HG02798 (cell line): ENCODE results near the gene MTHFD2.
A peak's percentile ranks its signal among the peaks of the same experiment; 100 is the strongest.
"Not testable (repeated sequence)": the region's sequence is repeated elsewhere in the genome, so short reads cannot be mapped to it uniquely, and the experiment has no call there.

Experiments used
- ATAC-seq: cut with Tn5 transposase; IDR thresholded peaks from one replicate; pipeline ENCODE4 v1.9.1; 2021; ENCODE audit warnings: mild to moderate bottlenecking; ENCODE audit not compliant: unreplicated experiment, poor library complexity

The MTHFD2 gene

DNA sequence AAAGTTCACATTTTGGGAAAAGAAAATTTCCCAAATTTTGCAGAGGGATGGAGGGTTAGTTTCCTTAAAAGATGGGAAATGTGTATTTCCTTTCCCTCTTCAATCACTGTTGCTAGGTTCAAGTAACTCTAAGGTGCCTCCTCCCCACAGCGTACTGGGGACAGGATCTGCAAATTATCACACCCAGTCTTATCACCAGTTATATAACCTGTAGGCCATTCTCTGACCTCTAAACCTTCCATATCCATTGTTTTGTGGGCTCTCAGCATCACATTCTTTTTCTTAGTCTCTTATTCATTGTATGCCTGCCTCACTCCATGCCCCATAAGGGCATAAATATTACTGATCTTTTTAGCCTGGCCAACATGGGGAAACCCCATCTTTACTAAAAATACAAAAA is 3.6 kb upstream of the MTHFD2 start:
- ATAC-seq, result no peak

DNA sequence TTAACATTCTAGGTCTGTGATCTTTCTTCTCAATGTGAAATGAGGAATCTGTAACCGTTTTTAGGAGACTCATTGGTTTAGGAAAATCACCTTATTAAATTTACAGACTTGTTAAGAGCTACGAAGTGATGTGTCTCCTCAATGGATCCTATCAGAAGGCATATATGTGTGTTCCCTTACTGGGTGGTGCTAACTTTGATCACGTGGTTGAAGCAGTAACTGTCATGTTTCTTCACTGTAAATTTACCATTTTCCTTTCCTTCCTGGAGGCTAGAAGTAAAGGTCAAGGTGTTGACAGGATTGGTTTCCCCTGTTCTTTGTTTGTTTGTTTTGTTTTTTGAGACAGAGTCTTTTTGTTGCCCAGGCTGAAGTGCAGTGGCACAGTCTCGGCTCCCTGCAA is 1.4 kb upstream of the MTHFD2 start:
- ATAC-seq, result no peak

- ATAC-seq, result no peak
Measured at GRCh38 chr2:74198023-74198460, 373 bp upstream of the MTHFD2 start.

DNA sequence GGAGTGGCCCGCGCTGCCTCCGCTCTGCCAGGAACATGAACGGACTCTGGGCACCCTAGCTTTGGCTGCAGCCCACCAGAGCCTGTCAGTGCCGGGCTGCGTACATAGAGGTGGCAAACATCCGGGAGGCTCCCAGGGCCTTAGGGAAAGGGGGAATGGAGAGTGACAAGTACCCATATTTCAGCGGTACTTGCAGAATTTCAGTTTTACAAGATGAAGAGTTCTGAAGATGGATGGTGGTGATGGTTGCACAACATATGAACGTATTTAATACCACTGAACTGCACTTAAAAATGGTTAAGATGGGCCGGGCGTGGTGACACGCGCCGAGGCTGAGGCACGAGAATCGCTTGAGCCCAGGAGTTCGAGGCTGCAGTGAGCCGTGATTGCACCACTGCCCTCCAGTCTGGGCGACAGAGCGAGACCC is 873 bp downstream of the MTHFD2 start:
- ATAC-seq, result no peak

DNA sequence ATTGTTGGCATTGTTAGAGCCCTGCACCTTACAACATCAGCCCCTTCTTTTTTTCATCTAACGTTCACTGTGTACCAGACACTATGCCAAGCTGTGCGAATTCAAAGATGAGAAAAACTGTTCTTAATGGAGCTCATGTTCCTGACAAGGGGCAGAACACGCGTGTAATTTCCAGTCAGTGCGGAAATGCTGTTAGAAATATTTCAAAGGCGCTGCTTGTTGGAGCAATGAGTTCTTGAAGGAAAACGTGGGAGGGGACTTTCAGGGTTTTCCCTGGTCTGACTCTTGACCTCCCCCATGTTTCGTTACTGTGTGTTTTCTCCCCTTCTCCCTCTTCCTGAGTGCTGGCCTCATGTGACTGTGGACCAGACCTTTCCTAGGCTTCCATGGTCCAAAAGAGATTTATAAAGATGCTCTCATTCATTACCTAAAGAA is 1.5 kb downstream of the MTHFD2 start:
- ATAC-seq, result no peak

GRCh38 chr2:74201196-74201595 is 2.8 kb downstream of the MTHFD2 start:
- no peak for ATAC-seq

- no peak for ATAC-seq
Measured at GRCh38 chr2:74201596-74201995, 3.2 kb downstream of the MTHFD2 start.

- no peak for ATAC-seq
Measured at GRCh38 chr2:74204436-74204835, 6.0 kb downstream of the MTHFD2 start.

GRCh38 chr2:74205113-74205512 is 6.7 kb downstream of the MTHFD2 start:
- ATAC-seq, result no peak

- ATAC-seq, result peak; percentile 37
Measured at GRCh38 chr2:74205596-74205995, 7.2 kb downstream of the MTHFD2 start.

DNA sequence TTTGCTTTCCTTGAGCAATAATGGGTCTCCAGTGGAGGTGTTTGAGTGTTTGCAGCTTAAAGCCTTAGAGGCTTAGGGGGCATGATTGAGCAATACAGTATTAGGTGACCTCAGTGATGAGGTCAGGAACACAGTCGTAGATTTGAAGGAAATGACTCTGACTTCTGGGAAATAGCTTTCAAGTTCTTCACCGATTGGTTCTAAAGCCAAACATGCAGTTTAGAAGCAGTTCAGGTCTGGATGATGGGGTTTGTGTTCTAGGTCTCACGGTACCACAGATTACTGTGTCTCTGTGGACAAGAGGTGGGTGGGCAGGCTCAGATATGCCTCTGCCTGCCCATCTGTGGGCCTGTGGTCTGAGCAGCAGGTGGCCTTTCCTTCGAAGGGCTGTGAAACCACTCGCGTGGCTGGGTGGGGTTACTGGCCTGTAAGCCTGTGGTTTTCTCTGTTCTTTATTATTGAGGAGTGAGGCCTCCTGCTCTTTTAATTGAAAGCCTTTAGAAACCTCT is 7.8 kb downstream of the MTHFD2 start:
- ATAC-seq, result peak; percentile 90

GRCh38 chr2:74212702-74213410 is 14.4 kb downstream of the MTHFD2 start:
- ATAC-seq, result no peak

DNA sequence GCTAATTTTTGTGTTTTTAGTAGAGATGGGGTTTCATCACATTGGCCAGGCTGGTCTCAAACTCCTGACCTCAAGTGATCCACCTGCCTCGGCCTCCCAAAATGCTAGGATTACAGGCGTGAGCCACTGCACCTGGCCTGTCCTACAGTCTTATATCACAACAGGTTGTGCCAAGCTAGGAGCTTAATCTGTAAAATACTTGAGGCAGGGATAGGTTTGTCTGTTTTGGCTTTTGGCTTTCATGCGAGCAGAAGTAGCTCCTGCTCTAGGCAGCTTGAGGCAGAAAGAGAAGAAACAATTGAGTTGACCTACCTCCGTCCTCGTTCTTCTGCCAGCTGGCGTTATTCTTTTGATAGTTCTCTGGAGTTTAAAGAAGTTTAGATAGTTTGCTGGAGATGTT is 17.4 kb downstream of the MTHFD2 start:
- ATAC-seq, result not testable (repeated sequence)

DNA sequence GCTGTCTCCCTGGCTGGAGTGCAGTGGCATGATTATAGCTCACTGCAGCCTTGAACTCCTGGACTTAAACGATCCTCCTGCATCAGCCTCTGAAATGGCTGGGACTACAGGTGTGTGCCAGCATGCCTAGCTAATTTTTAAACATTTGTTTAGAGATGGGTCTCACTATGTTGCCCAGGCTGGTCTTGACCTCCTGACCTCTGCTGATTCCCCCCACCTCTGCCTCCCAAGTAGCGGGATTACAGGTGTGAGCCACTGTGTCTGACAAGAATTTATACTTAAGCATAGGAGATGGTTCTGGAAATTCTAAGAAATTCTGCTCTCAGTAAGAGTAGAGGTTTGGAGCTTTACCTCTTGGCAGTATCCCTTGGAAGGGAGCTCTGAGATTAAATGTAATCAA is 18.2 kb downstream of the MTHFD2 start:
- no peak for ATAC-seq

- ATAC-seq, result no peak
Measured at GRCh38 chr2:74219846-74220486, 21.6 kb downstream of the MTHFD2 start.

DNA sequence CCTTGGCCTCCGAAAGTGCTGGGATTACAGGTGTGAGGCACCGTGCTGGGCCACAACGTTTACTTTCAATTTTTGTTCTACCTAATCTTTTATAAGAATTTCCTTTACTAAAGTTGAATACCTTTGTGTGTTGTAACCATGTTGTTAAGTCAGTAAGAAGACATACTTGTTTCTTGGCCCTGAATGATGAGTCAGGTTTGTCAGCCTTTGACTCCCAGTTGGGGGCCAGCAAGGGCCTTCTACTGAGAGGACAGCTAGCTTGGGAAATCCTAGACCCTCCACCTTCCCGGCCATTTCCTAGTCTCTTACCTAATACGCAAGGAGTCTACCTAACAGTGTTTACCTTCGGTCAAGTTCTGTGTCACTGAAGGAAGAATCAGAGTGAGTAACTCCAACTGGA is 22.7 kb downstream of the MTHFD2 start:
- ATAC-seq, result no peak

GRCh38 chr2:74221604-74222299 is 23.3 kb downstream of the MTHFD2 start:
- ATAC-seq, result no peak

DNA sequence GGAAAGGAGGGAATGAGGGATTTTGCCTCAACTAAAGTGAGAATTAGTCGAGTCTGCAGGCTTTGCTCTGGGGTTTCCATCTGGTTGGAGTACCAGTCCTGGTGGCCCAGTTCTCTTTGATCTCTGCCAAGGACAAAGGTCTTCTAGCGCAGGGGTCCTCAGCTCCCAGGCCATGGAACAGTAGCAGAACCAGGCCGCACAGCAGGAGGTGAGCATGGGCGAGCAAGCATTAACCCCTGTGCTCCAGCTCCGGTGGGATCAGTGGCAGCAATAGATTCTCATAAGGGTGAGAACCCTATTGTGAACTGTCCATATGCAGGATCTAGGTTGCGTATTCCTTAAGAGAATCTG is 23.9 kb downstream of the MTHFD2 start:
- ATAC-seq, result no peak

DNA sequence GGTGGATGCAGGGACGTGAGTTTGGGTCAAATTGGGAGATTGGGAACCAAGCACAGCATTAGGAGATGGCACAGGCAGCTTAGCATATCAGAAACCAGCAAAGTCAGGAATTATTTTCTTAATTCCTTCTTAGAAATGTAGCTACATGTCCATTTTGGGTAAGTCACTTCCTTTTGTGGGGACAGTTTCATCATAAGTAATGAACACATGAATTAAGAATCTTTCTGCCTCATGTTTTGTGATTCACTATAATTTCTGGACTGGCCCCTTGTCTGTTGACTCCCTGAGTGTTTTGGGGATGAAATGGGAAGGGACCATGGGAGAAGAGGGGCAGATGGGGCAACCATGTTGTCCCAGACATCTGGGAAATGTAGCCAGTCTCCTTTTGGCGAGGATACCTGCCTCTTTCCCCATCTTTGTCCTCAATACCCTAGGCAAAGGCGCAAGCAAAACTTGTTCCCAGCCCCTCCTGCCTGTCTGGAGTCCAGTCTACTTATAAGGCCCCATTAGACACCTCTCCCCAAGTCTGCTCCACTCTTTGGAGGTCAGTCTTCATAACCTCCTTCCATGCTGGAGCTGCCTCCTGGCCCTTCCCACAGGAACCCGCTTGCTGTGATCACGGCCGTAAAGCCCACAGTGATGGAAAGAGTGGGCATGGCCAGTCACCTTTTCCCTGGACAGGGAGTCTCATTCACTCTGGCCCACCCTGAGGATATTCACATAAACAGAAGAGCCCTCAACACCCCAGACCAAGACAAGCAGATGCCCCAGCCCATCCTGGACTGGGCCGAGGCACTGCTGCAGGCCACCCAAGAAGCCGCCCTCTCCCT is 25.7 kb downstream of the MTHFD2 start:
- ATAC-seq, result no peak

DNA sequence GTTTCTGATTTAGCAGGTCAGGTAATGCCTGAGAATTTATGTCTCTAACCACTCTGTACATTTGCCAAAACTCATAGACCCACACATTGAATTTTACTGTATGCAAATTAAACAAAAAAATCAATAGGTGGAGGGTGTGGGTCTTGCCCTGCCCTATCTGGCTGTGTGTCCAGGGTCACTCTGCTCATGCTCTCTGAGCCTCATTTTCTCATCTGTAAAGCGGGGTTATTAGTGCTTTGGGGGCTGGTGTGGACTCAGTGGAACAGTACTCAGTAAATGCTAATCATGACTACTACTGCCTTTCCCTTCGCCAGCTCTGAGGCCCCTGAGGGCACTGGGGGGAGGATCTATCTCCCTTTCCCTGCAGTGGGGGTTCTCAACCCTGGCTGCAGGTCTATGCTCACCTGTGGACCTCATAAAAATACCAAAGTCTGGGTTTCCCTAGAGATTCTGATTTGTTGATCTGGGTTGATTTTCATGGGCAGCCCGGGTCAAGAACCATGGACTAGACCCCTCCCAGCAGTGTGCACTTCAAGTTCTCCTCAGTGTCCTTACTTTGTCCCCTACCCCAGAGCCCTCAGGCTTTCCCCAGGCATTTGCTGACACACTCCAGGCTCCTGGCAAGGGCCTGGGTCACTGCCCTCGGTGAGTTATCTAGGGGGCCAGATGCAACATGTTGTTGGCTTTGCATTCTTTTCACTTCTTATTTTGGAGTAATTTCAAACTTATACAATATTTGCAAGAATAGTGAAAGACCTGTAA is 27.5 kb downstream of the MTHFD2 start:
- ATAC-seq, result no peak
